GM19351 (cell line): ENCODE results near the gene KIFC3.
"Not testable (repeated sequence)": the region's sequence is repeated elsewhere in the genome, so short reads cannot be mapped to it uniquely, and the experiment has no call there.

ENCODE experiments used
- ATAC-seq: cut with Tn5 transposase; IDR thresholded peaks from one replicate; pipeline ENCODE4 v1.9.1; 2021; ENCODE audit warnings: mild to moderate bottlenecking, moderate library complexity; ENCODE audit not compliant: unreplicated experiment

KIFC3 gene

DNA sequence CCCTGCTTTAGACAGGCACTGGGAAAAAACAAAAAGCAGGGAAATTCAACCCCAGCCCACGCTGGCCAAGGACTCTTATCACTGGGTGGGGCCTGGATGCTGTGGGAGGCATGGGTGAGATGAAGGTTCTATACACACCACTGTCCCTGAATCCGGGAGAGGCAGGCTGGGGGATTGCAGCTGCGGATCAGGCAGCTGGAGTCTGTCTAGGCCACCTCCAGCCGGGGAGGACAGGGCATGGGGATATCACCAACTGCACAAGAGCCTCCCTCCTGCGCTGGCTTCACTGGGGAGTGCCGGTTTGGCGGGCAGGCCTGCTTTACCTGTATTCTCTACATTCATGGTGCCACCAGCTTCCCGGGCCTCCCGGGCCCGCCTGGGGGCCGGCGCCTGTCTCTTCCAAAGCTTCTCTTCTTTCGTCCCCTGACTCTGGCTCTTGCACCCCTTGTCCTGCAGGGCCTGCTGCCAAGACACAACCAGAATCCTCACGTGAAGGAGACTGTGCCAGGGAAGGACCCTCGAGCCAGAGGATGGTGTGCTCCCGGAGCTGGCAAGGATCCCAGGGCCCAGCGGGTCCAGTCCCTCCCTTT lies 13.9 kb downstream of the KIFC3 start:
- no peak for ATAC-seq

DNA sequence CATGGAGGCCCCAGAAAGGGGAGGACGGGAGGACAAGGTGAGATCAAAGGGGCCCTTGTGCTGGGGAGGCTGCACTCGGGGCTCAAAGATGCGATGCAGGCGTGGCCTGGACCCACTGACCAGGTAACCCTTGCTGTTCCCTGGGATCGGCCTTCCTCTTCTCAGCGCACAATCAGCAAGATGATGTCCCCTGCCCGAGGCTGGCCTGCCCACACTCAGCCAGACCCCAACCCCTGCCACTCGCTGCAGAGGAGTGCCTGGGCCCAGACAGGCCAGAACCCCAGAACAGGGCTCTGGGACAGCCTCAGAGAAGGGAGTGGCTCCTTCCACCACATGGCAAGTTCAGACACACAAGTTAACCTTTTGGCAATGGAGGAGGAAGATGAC lies 14.8 kb downstream of the KIFC3 start:
- ATAC-seq: no peak

DNA sequence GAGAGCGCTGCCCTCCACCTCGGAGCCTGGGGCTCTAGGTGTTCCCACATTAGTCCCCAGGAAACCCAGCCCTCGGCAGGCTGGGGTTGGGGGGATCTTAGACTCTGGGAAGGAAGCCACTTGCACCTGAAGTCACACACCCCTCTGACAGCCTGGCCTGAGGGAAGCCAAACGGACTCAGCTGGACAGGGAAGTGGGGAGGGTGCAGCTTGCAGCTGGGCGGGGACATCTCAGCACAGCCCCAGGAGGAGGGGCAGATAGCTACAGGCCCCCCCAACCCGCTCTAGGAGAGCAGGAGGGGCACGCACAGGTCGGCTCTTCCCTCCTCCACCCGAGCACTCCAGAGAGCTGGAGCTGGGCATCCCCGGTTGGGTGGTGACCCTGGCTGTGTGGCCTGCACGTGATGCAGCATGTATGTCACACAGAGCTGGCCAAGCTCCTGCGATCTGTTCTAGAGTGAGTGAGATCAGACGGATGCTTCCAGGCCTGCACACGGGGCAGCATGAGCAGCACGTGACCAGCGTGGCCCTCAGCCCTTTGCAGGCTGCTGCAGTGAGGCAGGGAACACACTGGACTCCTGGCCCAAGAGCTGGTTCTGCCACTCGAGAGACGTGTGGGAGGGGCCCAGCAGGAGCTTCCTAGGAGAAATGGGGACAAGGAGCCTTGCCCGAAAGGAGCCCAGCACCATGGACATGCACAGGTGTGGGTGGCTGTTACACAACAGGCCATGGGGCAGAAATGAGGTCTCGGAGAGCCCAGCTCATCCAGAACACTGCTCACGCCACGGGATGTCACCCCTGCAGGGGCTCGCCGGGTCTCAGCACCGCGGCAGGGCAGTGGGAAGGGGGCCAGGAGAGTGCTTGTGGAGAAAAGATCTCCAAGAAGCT lies 15.4 kb downstream of the KIFC3 start:
- no peak for ATAC-seq

DNA sequence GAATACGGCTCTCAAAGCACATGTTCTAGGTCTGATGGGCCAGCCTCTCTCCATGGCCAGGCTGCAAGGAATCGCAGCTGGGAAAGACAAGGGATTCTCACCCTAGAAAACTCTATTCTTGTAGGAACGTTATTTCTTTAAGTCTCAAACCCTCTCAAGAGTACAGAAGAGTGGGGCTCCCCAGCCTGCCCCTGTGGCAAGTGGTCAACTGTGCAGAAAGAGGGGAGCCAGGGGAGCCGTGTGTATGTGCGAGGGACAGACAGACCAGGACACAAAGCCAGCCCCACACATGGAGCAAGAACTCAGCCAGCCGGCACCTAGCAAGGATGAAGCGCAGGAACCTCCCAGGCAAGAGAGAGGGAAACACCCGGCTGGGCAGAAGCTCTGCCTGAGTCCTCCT lies 16.4 kb downstream of the KIFC3 start:
- no peak for ATAC-seq

DNA sequence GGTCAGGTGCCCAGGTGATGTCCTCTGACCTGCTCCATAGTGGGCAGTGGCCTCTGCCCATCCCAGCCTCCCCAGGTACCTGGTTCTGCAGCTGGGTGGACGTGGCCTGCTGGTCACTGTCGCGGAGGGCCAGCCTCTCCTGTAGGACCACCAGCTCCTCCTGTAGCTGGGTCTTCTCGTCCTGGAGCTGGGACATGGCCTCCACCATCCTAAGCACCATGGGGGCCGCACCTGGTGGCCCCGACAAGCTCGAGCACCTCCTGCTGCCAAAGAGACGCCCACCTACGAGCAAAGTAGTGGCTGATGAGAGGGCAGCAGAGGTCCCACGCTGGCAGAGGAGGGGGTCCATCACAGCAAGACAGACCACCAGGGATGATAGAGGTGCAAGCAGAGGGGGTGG lies 16.9 kb downstream of the KIFC3 start:
- ATAC-seq: no peak

DNA sequence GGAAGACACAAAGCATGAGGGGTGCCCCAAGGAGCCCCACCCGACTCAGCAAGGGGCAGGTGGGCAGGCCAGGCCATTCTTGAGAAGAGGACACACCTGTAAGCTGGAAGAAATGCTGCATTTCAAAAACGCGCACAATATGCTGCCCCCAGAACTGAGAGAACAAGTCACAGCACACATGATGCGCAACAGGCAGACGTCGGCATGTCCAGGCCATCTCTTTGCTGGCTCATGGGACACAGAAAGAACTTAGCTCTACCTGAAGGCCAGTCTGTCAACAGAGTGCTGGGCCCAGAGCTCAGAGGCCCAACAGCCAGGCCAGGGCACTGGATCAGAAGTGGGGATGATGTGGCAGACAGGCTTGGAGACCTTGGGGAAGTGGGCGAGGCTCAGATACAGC lies 18.0 kb downstream of the KIFC3 start:
- ATAC-seq: no peak

DNA sequence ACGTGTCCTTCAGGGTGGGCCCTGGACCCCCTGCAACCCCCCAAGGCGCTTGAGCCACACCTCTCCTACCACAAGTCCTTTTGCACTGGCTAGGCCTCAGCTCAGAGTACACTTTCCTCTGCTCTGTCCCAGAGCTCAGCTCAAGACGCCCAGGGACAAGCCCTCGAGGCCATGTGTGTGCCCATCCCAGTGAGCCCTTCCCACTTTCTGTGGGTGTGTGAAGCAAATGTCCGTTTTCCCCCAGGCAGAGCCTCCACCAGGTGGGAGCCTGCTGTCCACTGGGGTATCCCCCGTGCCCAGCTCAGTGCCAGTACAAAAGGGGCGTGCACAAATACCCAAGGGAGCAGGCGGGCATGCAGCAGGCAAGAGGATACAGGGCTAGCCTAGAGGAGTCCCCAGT lies 18.4 kb downstream of the KIFC3 start:
- ATAC-seq: no peak

DNA sequence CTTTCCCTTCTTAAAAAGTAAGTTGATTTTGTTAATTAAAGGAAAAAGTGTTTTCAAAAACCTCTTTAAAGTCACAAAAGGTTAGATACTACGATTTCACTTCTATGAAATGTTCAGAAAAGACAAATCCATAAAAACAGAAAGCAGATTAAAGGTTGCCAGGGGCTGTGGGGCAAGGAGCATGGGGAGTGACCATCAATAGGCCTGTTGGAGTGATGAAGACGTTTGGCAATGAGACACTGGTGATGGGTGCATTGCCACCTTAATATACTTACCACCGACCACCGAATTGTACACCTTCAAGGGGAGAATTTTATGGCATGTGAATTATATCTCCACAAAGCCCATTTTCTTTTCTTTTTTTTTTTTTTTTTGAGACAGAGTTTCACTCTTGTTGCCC lies 19.2 kb downstream of the KIFC3 start:
- no peak for ATAC-seq

DNA sequence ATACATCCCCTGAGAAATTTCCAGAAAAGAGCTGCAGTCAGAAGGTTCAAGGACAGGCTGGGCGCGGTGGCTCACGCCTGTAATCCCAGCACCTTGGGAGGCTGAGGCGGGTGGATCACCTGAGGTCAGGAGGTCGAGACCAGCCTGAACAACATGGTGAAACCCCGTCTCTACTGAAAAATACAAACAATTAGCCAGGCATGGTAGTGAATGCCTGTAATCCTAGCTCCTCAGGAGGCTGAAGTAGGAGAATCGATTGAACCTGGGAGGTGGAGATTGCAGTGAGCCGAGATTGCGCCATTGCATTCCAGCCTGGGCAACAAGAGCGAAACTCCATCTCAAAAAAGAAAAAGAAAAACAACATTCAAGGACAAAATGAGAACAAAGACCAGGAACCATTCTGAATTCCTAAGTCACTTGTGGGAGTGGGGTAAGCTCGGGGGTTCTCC lies 19.7 kb downstream of the KIFC3 start:
- ATAC-seq: not testable (repeated sequence)

DNA sequence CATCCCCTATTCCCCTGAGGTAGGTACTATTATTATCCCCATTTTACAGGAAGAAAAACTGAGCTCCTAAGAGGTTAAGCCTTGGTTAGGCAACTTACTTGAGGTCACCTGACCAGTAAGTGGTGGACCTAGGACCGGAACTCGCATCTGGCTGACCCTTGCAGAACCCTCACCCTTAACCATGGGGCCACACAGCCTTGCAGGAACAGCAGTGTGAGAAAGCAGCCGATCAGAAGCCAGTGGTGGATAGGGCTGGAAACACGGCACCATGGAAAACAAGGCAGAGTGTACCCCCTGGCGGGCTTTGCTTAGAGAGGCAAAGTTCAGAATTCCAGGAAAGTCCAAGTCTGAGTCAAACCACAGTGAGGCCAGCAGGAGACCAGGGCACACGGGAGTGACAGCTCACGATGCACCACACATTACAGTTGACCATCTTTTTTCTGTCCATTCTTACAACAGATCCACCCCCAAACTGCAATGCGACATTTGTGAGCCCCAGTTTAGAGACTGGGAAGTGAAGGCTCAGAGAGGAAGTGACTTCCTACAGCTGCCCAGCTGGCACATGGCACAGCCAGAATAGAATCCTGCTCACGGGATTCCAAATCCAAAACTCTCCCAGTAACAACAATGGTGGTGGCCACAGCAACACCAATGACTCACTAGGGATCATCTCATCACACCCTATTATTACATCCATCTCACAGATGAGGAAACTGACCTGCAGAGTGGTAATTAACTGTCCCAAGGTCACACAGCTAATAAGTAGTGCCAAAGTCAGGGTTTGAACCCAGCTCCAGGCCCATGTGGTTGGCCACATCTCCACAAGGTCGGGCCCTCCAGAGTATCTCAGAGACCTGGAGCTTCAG lies 20.3 kb downstream of the KIFC3 start:
- ATAC-seq: no peak

DNA sequence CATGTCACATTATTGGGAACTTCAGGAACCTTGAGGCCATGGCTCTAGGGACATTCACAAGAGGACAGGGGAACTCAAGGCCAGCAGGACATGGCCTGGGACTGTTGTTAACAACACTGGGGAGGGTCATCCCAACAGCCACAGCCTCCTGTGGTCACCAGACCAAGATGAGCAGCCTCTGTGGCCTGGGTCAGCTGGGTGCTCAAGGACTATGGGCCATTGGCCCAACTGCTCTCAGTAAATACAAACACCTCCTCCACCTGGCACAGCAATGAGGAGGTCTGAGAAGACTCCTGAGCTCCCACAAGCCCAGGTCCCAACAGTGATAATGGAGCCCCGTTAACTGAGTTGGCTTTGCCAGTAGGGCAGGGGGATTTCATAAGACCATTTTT lies 20.9 kb downstream of the KIFC3 start:
- ATAC-seq: no peak

DNA sequence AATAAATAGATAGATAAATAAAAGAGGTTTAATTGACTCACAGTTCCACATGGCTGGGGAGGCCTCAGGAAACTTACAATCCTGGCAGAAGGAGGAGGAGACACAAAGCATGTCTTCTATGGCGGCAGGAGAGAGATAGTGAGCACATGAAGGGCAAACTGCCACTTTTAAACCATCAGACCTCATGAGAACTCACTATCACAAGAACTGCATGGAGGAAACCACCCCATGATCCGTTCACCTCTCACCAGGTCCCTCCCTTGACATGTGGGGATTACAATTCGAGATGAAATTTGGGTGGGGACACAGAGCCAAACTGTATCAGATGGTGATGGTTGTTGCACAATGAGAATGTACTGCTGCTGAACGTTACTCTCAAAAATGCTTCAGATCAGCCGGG lies 22.5 kb downstream of the KIFC3 start:
- ATAC-seq: not testable (repeated sequence)

DNA sequence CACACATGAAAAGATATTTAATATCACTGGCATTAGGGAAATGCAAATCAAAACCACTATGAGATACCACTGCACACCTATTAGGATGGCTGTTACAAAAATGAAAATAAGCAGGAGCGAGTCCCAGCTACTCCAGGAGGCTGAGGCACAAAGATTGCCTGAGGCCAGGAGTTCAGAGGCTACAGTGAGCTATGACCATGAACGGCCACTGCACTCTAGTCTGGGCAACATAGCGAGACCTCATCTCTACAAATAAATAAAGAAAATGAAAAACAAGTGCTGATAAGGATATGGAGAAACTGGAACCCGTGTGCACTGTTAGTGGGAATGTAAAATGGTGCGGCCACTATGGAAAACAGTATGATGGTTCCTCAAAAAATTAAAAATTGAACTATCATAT lies 23.6 kb downstream of the KIFC3 start:
- no peak for ATAC-seq

DNA sequence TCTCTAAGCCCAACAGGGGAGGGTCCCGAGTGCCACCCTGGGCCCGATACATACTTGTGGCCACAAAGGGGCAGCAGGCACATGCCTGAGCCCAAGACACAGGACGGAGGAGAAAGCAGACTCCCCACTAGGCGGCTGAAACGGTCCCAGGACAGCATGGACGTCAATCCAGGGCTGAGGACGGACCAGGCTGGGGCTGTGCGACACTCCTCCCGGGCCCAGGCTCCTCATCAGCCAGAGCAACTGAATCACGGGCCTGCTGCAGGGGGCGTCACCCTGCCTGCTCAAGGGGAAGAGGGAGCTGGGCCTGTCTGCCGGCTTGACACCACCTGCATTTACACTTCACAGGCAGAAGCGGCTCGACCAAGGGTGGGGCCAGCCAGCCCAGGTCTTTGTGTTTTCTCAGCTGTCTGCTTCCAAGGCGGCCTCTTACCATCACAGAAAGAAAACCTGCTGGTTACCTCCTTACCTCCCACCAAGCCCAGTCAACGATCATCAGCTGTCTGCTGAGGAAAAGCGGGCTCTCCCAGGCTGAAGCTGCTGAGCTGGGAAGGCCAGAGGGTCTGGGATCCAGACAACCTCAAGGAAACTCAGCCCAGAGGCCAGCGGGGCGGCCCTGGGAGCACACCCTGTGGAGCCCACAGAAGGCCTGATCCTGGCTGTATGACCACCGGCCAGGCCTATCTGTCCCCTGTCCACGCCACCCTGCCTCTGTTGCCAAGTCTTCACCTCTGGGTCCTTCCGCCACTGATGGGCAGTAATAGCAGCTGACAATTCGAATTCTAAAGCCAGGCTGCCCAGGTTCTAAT lies 26.4 kb downstream of the KIFC3 start:
- ATAC-seq: no peak

DNA sequence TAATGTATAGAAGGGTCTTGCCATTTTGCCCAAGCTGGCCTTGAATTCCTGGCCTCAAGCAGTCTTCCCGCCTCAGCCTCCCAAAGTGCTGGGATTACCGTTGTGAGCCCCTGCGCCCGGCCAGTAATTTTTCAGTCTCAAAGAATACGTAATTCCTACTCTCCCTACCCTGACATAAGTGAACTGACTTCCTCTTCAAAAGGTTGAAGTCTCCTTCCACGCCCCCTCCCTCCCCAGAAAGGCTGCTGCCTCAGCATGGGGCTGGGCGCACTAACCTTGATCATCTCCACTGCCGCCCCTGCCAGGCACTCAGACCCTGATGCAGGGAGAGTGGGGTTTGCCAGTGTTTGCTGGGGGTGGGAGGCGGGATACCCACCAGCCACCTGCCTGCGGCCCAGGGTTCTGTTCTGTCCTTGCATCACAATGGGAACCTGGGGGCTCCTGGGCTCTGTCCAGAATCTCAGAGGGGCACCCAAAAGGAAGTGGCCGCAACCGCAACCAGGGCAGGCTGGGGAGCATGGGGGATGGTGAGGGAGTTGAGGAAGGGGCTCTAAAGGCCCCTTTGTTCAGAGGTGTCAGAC lies 27.5 kb downstream of the KIFC3 start:
- ATAC-seq: no peak

DNA sequence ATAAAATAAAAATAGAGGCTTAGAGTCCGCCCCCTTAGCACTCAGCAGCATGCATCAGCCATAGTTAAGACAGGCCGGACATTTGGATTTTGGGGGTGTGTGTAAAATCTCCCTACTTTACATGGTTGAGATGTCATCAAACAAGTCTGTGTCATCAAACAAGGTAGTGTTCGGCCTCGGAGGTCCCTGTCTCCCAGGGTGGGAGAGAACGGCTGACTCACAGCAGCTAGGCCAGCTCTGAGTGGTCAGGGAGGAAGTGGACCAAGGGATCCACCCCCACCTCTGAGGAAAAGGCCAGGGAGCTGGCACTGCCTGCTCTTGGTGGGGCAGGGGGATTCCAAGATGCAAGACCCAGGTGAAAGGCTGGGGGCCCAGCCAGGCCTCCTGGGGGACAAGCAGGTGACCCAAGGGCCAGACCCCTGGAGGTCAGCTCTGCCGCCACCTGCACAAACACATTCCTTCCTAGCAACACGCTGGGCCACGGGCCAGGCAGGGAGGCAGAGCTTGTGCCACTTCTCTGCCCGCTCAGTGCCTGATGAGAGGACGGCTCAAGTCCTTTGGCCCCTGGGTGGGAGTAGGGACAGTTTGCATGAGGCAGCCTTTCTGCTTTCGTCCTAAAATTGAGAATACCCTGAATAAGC lies 28.5 kb downstream of the KIFC3 start:
- no peak for ATAC-seq

DNA sequence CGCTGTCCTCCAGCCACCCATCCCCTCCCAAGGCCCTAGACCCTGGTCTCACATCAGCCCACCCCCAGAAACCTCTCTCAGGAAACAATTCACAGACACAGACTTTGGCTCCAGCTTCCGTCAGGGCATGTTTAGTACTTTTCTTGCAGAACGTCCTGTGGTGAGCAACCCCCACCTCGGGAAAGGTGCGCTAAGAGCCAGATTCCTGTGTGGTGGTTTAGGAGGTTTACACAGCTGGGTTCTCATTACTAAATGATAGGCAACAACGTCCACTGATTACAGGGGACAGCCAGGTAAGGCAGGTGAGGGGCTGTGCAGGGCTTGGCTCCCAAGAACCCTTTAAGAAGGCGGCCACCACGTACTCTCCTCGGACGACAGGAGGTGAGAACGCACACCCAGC lies 29.3 kb downstream of the KIFC3 start:
- no peak for ATAC-seq

DNA sequence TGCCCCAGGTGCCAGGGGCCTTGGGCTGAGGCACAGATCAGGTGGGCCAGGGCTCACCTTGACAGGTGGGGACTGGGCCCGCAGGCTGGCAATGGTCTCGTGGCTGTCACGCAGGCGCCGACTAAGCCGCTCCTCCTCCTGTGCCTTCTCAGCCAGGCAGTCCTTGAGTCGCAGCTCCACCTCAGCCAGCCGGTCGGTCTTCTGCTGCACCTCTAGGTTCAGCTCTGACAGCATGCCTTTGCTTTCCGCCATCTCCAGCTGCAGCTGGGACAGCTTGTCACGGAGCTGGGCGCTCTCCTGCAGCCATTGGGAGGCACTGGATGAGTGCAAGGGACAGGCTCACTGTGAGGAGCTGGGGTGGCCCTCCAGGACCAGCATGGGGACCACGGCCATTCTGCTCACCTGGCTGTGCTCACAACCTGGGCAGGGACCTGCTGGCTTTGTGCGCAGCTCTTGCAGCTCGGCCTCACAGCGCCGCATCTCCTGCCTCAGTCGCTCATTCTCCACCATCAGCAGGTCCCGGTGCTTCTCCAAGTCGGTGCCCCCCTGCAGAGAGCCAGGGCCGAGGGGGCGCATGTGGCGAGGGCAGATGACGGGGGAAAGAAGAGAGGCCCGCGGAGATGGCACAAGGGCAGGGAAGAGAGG lies 31.0 kb downstream of the KIFC3 start:
- ATAC-seq: no peak

DNA sequence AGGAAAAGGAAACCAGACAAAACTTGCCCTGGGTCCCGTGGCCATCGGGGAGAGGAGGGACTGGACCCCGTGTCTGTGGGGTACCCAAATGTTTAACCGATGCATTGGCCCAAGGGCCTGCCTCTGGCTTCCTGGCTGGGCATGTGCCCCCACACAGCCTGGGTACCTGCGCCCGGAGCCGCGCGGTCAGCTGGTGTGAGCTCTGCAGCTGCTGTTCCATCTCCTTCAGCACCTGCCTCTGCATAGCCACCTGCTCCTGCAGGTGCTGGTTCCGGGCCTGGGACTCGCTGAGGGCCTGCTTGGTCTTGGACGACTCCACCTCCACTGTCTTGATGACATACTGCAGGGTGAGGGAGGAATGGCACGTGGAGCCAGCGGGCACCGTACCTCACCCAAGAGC lies 31.9 kb downstream of the KIFC3 start:
- ATAC-seq: no peak
